Adrenal gland (tissue), 5 donors: ENCODE measurements around the gene CDKAL1.
"Not testable (repeated sequence)": the region's sequence is repeated elsewhere in the genome, so short reads cannot be mapped to it uniquely, and the experiment has no call there.

ENCODE experiments used
- CTCF ChIP-seq, 6 experiments: fragments of 450-650 bp in 4 of 6; fragments of 200-600 bp in 2 of 6; sonication (generic) in 1 of 6; IDR thresholded peaks; 1 replicate in 5 of 6; 2 replicates in 1 of 6; pipeline versions ENCODE4 v1.5.1 to v1.8.0; 2016 to 2021; ENCODE audit warnings: antibody characterized with exemption in 6 of 6, mild to moderate bottlenecking in 2 of 6, moderate library complexity in 1 of 6
- POLR2A ChIP-seq, 2 donors: fragments of 450-650 bp; IDR thresholded peaks; one replicate each; pipeline ENCODE4 v1.6.1; 2017; ENCODE audit warnings: antibody characterized with exemption in 2 of 2, mild to moderate bottlenecking in 2 of 2, moderate library complexity in 1 of 2
- donor health status: DM: no; HTN: no; CAD: no.

DNA sequence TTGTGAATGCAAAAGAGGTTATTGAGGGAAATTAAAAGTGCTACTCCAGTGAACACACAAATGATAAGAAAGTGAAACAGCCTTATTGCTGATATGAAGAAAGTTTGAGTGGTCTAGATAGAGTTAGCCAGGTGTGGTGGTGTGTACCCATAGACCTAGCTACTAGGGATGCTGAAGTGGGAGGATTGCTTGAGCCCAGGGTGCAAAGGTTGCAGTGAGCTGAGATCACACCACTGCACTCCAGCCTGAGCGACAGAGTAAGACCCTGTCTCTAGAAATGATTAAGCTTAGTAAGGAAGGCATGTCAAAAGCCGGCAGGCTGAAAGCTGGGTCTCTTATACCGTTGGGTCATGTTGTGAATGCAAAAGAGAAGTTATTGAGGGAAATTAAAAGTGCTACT is 389.8 kb downstream of the CDKAL1 start:
- not testable (repeated sequence) for TF ChIP-seq CTCF, POLR2A (IDR thresholded peaks at IDR 0.05)
